CD8-positive, alpha-beta memory T cell (primary cell): Measurements from ENCODE around the gene PYM1. TPM values are rescaled to one million over a fixed set of nuclear protein-coding genes. Genes with fewer than 3 reads are reported as not detected.
"Not testable (repeated sequence)": the region's sequence is repeated elsewhere in the genome, so short reads cannot be mapped to it uniquely, and the experiment has no call there.

Experiments
- CTCF ChIA-PET: fragments of 350-600 bp; sonication (Branson Sonifier 250); formaldehyde crosslinking; loops from one replicate; lab custom pipeline; 2021; ENCODE audit warnings: antibody characterized with exemption; lab: Charles Lee
- POLR2A ChIA-PET: fragments of 350-600 bp; sonication (Branson Sonifier 250); formaldehyde crosslinking; loops from one replicate; lab custom pipeline; 2021; ENCODE audit warnings: antibody characterized with exemption; lab: Charles Lee
- DNase-seq, 5 donors: peaks; one replicate each; pipeline versions ENCODE4 v3.0.0 to v3.0.0-alpha.2; 2020 to 2022; ENCODE audit warnings: mixed read lengths in 1 of 5
- H3K27ac ChIP-seq: one replicate; pipeline ENCODE4 v1.7.0; 2013; ENCODE audit warnings: low read depth, mild to moderate bottlenecking, low read length, moderate library complexity
- H3K27me3 ChIP-seq: 2 replicates; pipeline ENCODE4 v1.7.0; 2013; ENCODE audit warnings: low read length, mild to moderate bottlenecking; ENCODE audit not compliant: insufficient read depth, poor library complexity, severe bottlenecking
- H3K36me3 ChIP-seq: 2 replicates; pipeline ENCODE4 v1.7.0; 2013; ENCODE audit warnings: mild to moderate bottlenecking, low read length, moderate library complexity; ENCODE audit not compliant: insufficient read depth
- H3K4me1 ChIP-seq: 2 replicates; pipeline ENCODE4 v1.7.0; 2013; ENCODE audit warnings: mild to moderate bottlenecking, low read length, moderate library complexity; ENCODE audit not compliant: insufficient read depth
- H3K4me3 ChIP-seq: 2 replicates; pipeline ENCODE4 v1.7.0; 2013; ENCODE audit warnings: mild to moderate bottlenecking, low read length
- H3K9me3 ChIP-seq: 2 replicates; pipeline ENCODE4 v1.7.0; 2013; ENCODE audit warnings: mild to moderate bottlenecking, low read length
- H3K27ac Mint-ChIP-seq, 8 donors: one replicate each; pipeline ENCODE4 v1.8.0; 2020 to 2021; ENCODE audit warnings: mixed read lengths in 8 of 8, mild to moderate bottlenecking in 6 of 8, inconsistent platforms in 3 of 8, moderate library complexity in 3 of 8
- H3K27me3 Mint-ChIP-seq, 2 donors: one replicate each; pipeline ENCODE4 v1.8.0; 2020 to 2021; ENCODE audit warnings: mixed read lengths in 2 of 2, mild to moderate bottlenecking in 1 of 2, moderate library complexity in 1 of 2
- H3K36me3 Mint-ChIP-seq, 3 donors: one replicate each; pipeline ENCODE4 v1.8.0; 2020 to 2021; ENCODE audit warnings: mixed read lengths in 3 of 3, inconsistent platforms in 1 of 3, mild to moderate bottlenecking in 1 of 3
- H3K4me1 Mint-ChIP-seq, 3 donors: one replicate each; pipeline ENCODE4 v1.8.0; 2020 to 2021; ENCODE audit warnings: mixed read lengths in 3 of 3, inconsistent platforms in 1 of 3, mild to moderate bottlenecking in 1 of 3
- H3K4me3 Mint-ChIP-seq, 7 donors: one replicate each; pipeline ENCODE4 v1.8.0; 2020 to 2021; ENCODE audit warnings: mixed read lengths in 7 of 7, mild to moderate bottlenecking in 6 of 7, moderate library complexity in 4 of 7, inconsistent platforms in 2 of 7
- H3K9me3 Mint-ChIP-seq, 5 donors: one replicate each; pipeline ENCODE4 v1.8.0; 2020 to 2022; ENCODE audit warnings: mixed read lengths in 5 of 5, mild to moderate bottlenecking in 3 of 5, moderate library complexity in 2 of 5, inconsistent platforms in 1 of 5
- polyA plus RNA-seq: library from polyadenylated mRNA; unstranded; fragments of 300-500 nt; fragmentation: Illumina TruSeq; gene quantifications from one replicate; pipeline ENCODE4 v1.2.3, GENCODE V29; 2021
- total RNA-seq, 2 experiments: library from RNA; stranded (reverse); gene quantifications; one replicate each; pipeline ENCODE4 v1.2.3, GENCODE V29; 2021

Gene PYM1
- total and polyA plus RNA-seq, 3 experiments from 2014 or later, result 35.8 to 80.8 (median 38.4) TPM

DNA sequence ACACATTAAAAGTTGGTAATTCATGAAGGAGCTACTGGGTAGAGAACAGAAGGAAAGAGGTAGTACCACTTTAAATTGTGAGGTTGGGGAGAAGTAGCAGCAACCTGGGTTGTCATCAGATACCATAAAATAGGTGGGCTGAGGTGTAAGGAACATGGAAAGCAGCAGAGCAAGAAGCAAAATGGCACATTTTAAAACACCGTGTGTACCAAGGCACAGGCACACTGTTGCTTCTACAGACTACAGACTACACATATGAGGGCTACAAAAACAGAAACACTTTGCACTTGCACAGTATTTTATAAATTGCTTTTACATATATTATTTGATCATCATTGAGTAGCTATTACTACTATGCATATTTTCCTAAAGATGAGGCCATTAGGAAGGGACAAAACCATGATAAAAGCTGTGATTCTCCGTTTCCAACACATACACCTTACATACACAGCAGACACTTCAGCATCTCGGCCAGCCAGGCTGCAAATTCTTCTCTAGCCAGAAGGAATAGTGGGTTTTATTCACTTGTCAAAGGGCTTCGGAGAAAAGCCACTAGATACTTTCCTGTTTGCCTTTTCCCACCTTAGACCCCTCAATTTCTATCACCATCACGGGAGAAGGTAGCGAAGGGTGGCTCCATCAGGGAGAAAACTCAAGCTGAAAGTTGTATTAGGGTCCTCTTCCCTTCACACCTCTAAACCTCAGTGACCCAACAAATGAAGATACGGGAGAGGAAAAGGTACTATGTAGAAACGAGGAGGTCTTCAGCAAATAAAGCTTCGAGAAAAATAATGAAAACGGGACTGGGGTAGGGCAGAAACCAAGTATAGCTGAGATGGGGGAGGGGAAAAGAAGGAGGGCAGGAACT is 1.6 kb downstream of the PYM1 start:
- H3K9me3 Mint-ChIP-seq, result no peaks in the 10 kb centered on the region
- Histone ChIP-seq H3K4me3 (peak overlapping the region; percentile 83), H3K27me3 (no peaks in the 10 kb centered on the region), H3K36me3 (no peaks in the 10 kb centered on the region), H3K9me3 (no peaks in the 10 kb centered on the region), H3K27ac (peak overlapping the region; percentile 79), H3K4me1 (peaks cover 54% of the 10 kb centered on the region)
- H3K36me3 Mint-ChIP-seq, result peaks cover 0 to 47% (median 5%) of the 10 kb centered on the region in 3 donors
- CTCF ChIA-PET, result interaction anchor here (0.6 to 8.7 kb wide), 16 partner anchors 9 to 187 kb away, joined by 3 to 96 read pairs (median 4); partner anchors contain the start of genes DNAJC14, ORMDL2, RAB5B and SARNP
- peak overlapping the region; percentile 91 to 99 (median 96) for H3K27ac Mint-ChIP-seq
- DNase-seq, result no peak
- POLR2A ChIA-PET, result interaction anchor here (0.7 to 3.2 kb wide), 6 partner anchors 13 to 108 kb away, joined by 3 to 18 read pairs (median 6); partner anchors contain the start of genes DNAJC14, ORMDL2, RAB5B and SARNP
- H3K4me3 Mint-ChIP-seq, result peak overlapping the region; percentile 94 to 100 (median 97)
- peaks cover 0 to 6% of the 10 kb centered on the region in 2 donors for H3K27me3 Mint-ChIP-seq
- peaks cover 58 to 69% (median 64%) of the 10 kb centered on the region in 3 donors for H3K4me1 Mint-ChIP-seq

DNA sequence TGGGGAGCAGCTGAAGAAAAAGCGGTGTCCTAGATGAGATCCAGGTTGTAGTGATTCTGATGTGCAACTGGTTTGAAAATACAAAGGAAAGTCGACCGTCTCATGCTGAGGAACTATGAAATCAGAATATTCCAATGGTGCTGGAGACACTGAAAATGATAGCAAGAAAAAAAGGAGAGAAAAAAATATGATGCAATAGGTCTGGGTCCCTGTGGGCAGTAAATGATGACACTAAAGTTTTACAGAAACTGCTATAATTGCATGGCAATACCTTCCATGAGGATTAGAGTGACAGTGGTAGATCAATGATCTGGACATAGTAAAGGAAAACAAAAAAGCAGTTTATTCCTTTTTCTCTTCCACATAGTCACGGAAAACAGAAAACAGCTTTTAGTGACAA is 2.3 kb downstream of the PYM1 start:
- Mint-ChIP-seq H3K9me3 (no peaks in the 10 kb centered on the region), H3K4me3 (peak overlapping the region; percentile 5 to 100 (median 97)), H3K4me1 (peaks cover 56 to 70% (median 63%) of the 10 kb centered on the region in 3 donors), H3K27me3 (peaks cover 0 to 6% of the 10 kb centered on the region in 2 donors), H3K27ac (peak overlapping the region in 7 of 8 donors; percentile 91 to 99 (median 97)), H3K36me3 (peaks cover 0 to 43% (median 5%) of the 10 kb centered on the region in 3 donors)
- no peak for DNase-seq
- Histone ChIP-seq H3K27me3 (no peaks in the 10 kb centered on the region), H3K4me1 (peaks cover 51% of the 10 kb centered on the region), H3K36me3 (no peaks in the 10 kb centered on the region), H3K27ac (no peak overlapping the region), H3K9me3 (no peaks in the 10 kb centered on the region), H3K4me3 (peak overlapping the region; percentile 11)
- POLR2A ChIA-PET, result interaction anchor here (1.3 to 1.4 kb wide), 2 partner anchors 48 to 96 kb away, joined by 6 to 12 read pairs; partner anchors contain the start of genes DNAJC14 and RAB5B
- CTCF ChIA-PET, result interaction anchor here (0.9 to 8.7 kb wide), 8 partner anchors 10 to 186 kb away, joined by 3 to 96 read pairs (median 4); partner anchors contain the start of gene DNAJC14

- peaks cover 42% of the 10 kb centered on the region for H3K4me1 ChIP-seq
- H3K9me3 ChIP-seq, H3K27me3 Mint-ChIP-seq, DNase-seq, H3K4me3 ChIP-seq, H3K27me3 ChIP-seq, H3K36me3 ChIP-seq, H3K27ac ChIP-seq, H3K9me3 Mint-ChIP-seq, POLR2A ChIA-PET: not testable (repeated sequence)
- H3K36me3 Mint-ChIP-seq, result peaks cover 0 to 48% (median 5%) of the 10 kb centered on the region in 3 donors
- H3K4me1 Mint-ChIP-seq, result peaks cover 46 to 69% (median 48%) of the 10 kb centered on the region in 3 donors
- peak overlapping the region in 1 of 7 donors; percentile 64 for H3K4me3 Mint-ChIP-seq
- CTCF ChIA-PET, result interaction anchor here (0.7 to 8.7 kb wide), 2 partner anchors 14 to 185 kb away, joined by 3 to 96 read pairs; no protein-coding TSS in a partner anchor
- peak overlapping the region in 4 of 8 donors; percentile 19 to 79 (median 62) for H3K27ac Mint-ChIP-seq
These were observed 4.0 kb downstream of the PYM1 start for GRCh38 chr12:55923648-55924047.

DNA sequence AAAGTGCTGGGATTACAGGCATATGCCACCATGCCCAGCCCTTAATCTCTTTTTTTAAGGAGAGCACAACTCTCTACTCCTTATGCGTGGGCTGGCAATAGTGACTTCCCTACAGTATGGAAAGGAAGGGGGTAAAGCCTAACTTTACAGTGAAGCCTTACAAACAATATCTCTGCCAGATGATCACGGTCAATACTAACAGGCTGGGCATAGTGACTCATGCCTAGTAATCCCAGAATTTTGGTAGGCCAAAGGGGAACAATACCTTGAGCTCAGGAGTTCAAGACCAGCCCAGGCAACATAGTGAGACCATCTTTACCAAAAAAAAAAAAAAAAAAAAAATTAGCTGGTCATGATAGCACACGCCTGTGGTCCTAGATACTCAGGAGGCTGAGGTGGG is 5.6 kb downstream of the PYM1 start:
- H3K4me3 ChIP-seq, result no peak overlapping the region
- peaks cover 42% of the 10 kb centered on the region for H3K4me1 ChIP-seq
- H3K36me3 Mint-ChIP-seq, result peaks cover 0 to 44% (median 5%) of the 10 kb centered on the region in 3 donors
- H3K27ac ChIP-seq, result no peak overlapping the region
- CTCF ChIA-PET, result no interaction called here
- H3K4me1 Mint-ChIP-seq, result peaks cover 42 to 68% (median 48%) of the 10 kb centered on the region in 3 donors
- no peaks in the 10 kb centered on the region for H3K9me3 Mint-ChIP-seq
- peak overlapping the region in 4 of 8 donors; percentile 22 to 63 (median 50) for H3K27ac Mint-ChIP-seq
- no peaks in the 10 kb centered on the region for H3K36me3 ChIP-seq
- DNase-seq, result no peak
- peaks cover 0 to 4% of the 10 kb centered on the region in 2 donors for H3K27me3 Mint-ChIP-seq
- no peak overlapping the region for H3K4me3 Mint-ChIP-seq
- POLR2A ChIA-PET, result interaction anchor here (0.6 kb wide), 1 partner anchor 93 kb away, joined by 3 read pairs; the partner anchor contains the start of gene DNAJC14
- no peaks in the 10 kb centered on the region for H3K9me3 ChIP-seq
- no peaks in the 10 kb centered on the region for H3K27me3 ChIP-seq

GRCh38 chr12:55919032-55919431 is 8.7 kb downstream of the PYM1 start:
- H3K27ac ChIP-seq, H3K36me3 ChIP-seq, H3K4me3 Mint-ChIP-seq, H3K9me3 Mint-ChIP-seq, POLR2A ChIA-PET, H3K9me3 ChIP-seq, H3K27me3 ChIP-seq, DNase-seq, H3K4me3 ChIP-seq, H3K27me3 Mint-ChIP-seq: not testable (repeated sequence)
- peaks cover 29 to 68% (median 40%) of the 10 kb centered on the region in 3 donors for H3K4me1 Mint-ChIP-seq
- CTCF ChIA-PET, result interaction anchor here (2.5 kb wide), 1 partner anchor 21 kb away, joined by 10 read pairs; no protein-coding TSS in a partner anchor
- peak overlapping the region in 1 of 8 donors; percentile 29 for H3K27ac Mint-ChIP-seq
- H3K4me1 ChIP-seq, result peaks cover 40% of the 10 kb centered on the region
- peaks cover 0 to 48% (median 6%) of the 10 kb centered on the region in 3 donors for H3K36me3 Mint-ChIP-seq

DNA sequence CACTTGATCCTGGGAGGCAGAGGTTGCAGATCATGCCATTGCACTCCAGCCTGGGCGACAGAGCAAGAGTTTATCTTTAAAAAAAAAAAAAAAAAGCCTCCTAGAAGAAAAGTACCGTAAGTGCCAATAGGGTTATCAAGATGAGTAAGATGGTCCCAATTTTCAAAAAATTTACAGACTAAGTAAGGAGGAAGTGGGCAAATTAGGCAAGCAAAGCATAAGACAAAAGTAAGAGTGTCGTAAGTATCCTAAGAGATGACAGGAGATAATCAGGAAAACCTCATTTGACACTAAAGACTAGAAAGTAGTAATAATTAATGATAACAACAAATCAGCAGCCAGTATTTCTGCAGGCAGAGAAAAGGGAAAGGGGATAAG is 12.2 kb downstream of the PYM1 start:
- H3K27me3 Mint-ChIP-seq, result peaks cover 0 to 2% of the 10 kb centered on the region in 2 donors
- ChIA-PET CTCF (interaction anchor here (1.0 to 1.6 kb wide), 3 partner anchors 11 to 25 kb away, joined by 3 read pairs; no protein-coding TSS in a partner anchor), POLR2A (no interaction called here)
- Histone ChIP-seq H3K27me3 (no peaks in the 10 kb centered on the region), H3K27ac (no peak overlapping the region), H3K4me1 (peaks cover 27% of the 10 kb centered on the region), H3K36me3 (peaks cover 14% of the 10 kb centered on the region), H3K9me3 (no peaks in the 10 kb centered on the region), H3K4me3 (no peak overlapping the region)
- peaks cover 0 to 46% (median 11%) of the 10 kb centered on the region in 3 donors for H3K36me3 Mint-ChIP-seq
- peaks cover 26 to 57% (median 29%) of the 10 kb centered on the region in 3 donors for H3K4me1 Mint-ChIP-seq
- no peaks in the 10 kb centered on the region for H3K9me3 Mint-ChIP-seq
- no peak overlapping the region for H3K4me3 Mint-ChIP-seq
- peak overlapping the region in 2 of 8 donors; percentile 1 to 28 for H3K27ac Mint-ChIP-seq
- DNase-seq, result no peak

DNA sequence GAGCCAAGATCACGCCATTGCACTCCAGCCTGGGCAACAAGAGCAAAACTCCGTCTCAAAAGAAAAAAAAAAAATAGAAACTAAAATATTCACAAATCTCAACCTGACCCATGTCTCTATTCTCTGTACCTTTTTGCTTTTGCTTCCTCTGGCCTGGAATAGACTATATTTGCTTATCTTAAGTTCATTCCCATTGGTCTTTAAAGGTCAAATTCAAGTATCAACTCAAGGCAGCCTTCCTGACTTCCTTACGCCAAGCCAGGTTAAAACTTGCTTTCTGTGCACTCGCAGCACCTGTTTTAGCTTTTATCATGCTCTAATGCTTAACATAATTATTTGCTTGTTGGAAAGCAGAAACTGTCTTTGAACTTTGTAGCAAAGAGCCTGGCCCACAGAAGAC is 14.8 kb downstream of the PYM1 start:
- H3K27ac ChIP-seq, result no peak overlapping the region
- peaks cover 0 to 45% (median 11%) of the 10 kb centered on the region in 3 donors for H3K36me3 Mint-ChIP-seq
- CTCF ChIA-PET, result no interaction called here
- peaks cover 0 to 2% of the 10 kb centered on the region in 2 donors for H3K27me3 Mint-ChIP-seq
- H3K27me3 ChIP-seq, result no peaks in the 10 kb centered on the region
- H3K4me1 ChIP-seq, result peaks cover 22% of the 10 kb centered on the region
- DNase-seq, result no peak
- no peak overlapping the region for H3K4me3 ChIP-seq
- H3K4me3 Mint-ChIP-seq, result no peak overlapping the region
- H3K4me1 Mint-ChIP-seq, result peaks cover 28 to 54% (median 39%) of the 10 kb centered on the region in 3 donors
- POLR2A ChIA-PET, result no interaction called here
- no peaks in the 10 kb centered on the region for H3K9me3 ChIP-seq
- no peaks in the 10 kb centered on the region for H3K9me3 Mint-ChIP-seq
- peak overlapping the region in 2 of 8 donors; percentile 2 to 52 for H3K27ac Mint-ChIP-seq
- H3K36me3 ChIP-seq, result peaks cover 14% of the 10 kb centered on the region
